Liver (tissue), 9 donors: ENCODE data around the gene SIK3. TPM values are rescaled to one million over a fixed set of nuclear protein-coding genes. Genes with fewer than 3 reads are reported as not detected.

Experiments
- DNase-seq: peaks from one replicate; pipeline ENCODE4 v3.0.0-alpha.2; 2017; ENCODE audit warnings: low spot score
- H3K27ac ChIP-seq, 2 donors: one replicate each; pipeline ENCODE4 v1.7.0; 2013; ENCODE audit warnings: inconsistent platforms in 2 of 2, low read length in 2 of 2, control low read depth in 1 of 2, low read depth in 1 of 2, mild to moderate bottlenecking in 1 of 2
- H3K27me3 ChIP-seq, 4 donors: one replicate each; pipeline versions ENCODE4 v1.6.1 to v1.7.0; 2013; ENCODE audit warnings: low read length in 3 of 4, inconsistent platforms in 1 of 4, mild to moderate bottlenecking in 1 of 4, moderate library complexity in 1 of 4; ENCODE audit not compliant: control insufficient read depth in 4 of 4, insufficient read depth in 4 of 4
- H3K36me3 ChIP-seq, 4 donors: one replicate each; pipeline versions ENCODE4 v1.6.1 to v1.7.0; 2013; ENCODE audit warnings: low read length in 3 of 4, mild to moderate bottlenecking in 3 of 4, low read depth in 1 of 4, moderate library complexity in 1 of 4; ENCODE audit not compliant: control insufficient read depth in 4 of 4, insufficient read depth in 3 of 4
- H3K4me1 ChIP-seq, 4 donors: one replicate each; pipeline versions ENCODE4 v1.6.1 to v1.7.0; 2013; ENCODE audit warnings: low read length in 3 of 4, mild to moderate bottlenecking in 3 of 4, moderate library complexity in 1 of 4; ENCODE audit not compliant: control insufficient read depth in 4 of 4, insufficient read depth in 4 of 4
- H3K4me3 ChIP-seq, 3 donors: one replicate each; pipeline versions ENCODE4 v1.6.1 to v1.7.0; 2013; ENCODE audit warnings: low read length in 3 of 3, control low read depth in 1 of 3, low read depth in 1 of 3, mild to moderate bottlenecking in 1 of 3
- H3K9ac ChIP-seq, 2 donors: one replicate each; pipeline ENCODE4 v1.7.0; 2013; ENCODE audit warnings: low read length in 2 of 2, mild to moderate bottlenecking in 2 of 2, moderate library complexity in 2 of 2, control low read depth in 1 of 2, low read depth in 1 of 2
- H3K9me3 ChIP-seq, 4 donors: one replicate each; pipeline versions ENCODE4 v1.6.1 to v1.7.0; 2013; ENCODE audit warnings: low read length in 3 of 4; ENCODE audit not compliant: control insufficient read depth in 4 of 4
- ATF3 ChIP-seq: IDR thresholded peaks from 2 replicates; pipeline ENCODE4 v1.6.1; 2016; ENCODE audit warnings: antibody characterized with exemption
- CTCF ChIP-seq: fragments of 150-350 bp; IDR thresholded peaks from 2 replicates; pipeline ENCODE4 v1.5.1; 2017; ENCODE audit warnings: improper control_type of control experiment, low read depth, low read length; ENCODE audit not compliant: missing input control
- EGR1 ChIP-seq, 2 donors: IDR thresholded peaks; 2 replicates each; pipeline ENCODE4 v1.6.1; 2016 to 2018; ENCODE audit warnings: antibody characterized with exemption in 2 of 2, low read depth in 2 of 2
- FOXA1 ChIP-seq: IDR thresholded peaks from 2 replicates; pipeline ENCODE4 v1.6.1; 2016; ENCODE audit warnings: antibody characterized with exemption
- FOXA2 ChIP-seq: IDR thresholded peaks from 2 replicates; pipeline ENCODE4 v1.6.1; 2016; ENCODE audit warnings: antibody characterized with exemption
- HNF4A ChIP-seq, 2 donors: conservative IDR thresholded peaks; 2 replicates each; pipeline ENCODE4 v1.6.1; 2016; ENCODE audit warnings: antibody characterized with exemption in 2 of 2, mild to moderate bottlenecking in 2 of 2
- HNF4G ChIP-seq: IDR thresholded peaks from 2 replicates; pipeline ENCODE4 v1.6.1; 2016; ENCODE audit warnings: antibody characterized with exemption
- JUND ChIP-seq, 2 donors: IDR thresholded peaks; 2 replicates each; pipeline ENCODE4 v1.6.1; 2016; ENCODE audit warnings: antibody characterized with exemption in 2 of 2
- MAX ChIP-seq: IDR thresholded peaks from 2 replicates; pipeline ENCODE4 v1.6.1; 2016; ENCODE audit warnings: antibody characterized with exemption
- NR2F2 ChIP-seq: IDR thresholded peaks from 2 replicates; pipeline ENCODE4 v1.6.1; 2016; ENCODE audit warnings: antibody characterized with exemption
- RAD21 ChIP-seq, 2 donors: IDR thresholded peaks; 2 replicates each; pipeline ENCODE4 v1.6.1; 2016; ENCODE audit warnings: antibody characterized with exemption in 2 of 2, mild to moderate bottlenecking in 2 of 2
- RXRA ChIP-seq, 2 donors: IDR thresholded peaks; 2 replicates each; pipeline ENCODE4 v1.6.1; 2017 to 2018; ENCODE audit warnings: antibody characterized with exemption in 2 of 2, mild to moderate bottlenecking in 1 of 2
- TAF1 ChIP-seq: conservative IDR thresholded peaks from 2 replicates; pipeline ENCODE4 v1.6.1; 2016; ENCODE audit warnings: antibody characterized with exemption, mild to moderate bottlenecking
- YY1 ChIP-seq: IDR thresholded peaks from 2 replicates; pipeline ENCODE4 v1.6.1; 2016; ENCODE audit warnings: antibody characterized with exemption, mild to moderate bottlenecking
- WGBS: extraction: QIAGEN DNeasy Blood & Tissue Kit; methylation state at CpG from one replicate; pipeline ENCODE4 v1.1.7; 2013; 5-methylcytosine and 5-hydroxymethylcytosine counted together
- polyA plus RNA-seq, 2 donors: library from polyadenylated mRNA; stranded (reverse) in 1 of 2; unstranded in 1 of 2; fragments of 200-250 nt in 1 of 2; fragments of >200 nt in 1 of 2; fragmentation: Nextera tagmentation in 1 of 2; extraction: Ambion mirVana in 1 of 2; gene quantifications; one replicate each; pipeline versions ENCODE4 v1.2.1 to v1.2.3, GENCODE V29; 2013 to 2015
- total RNA-seq, 2 donors: library from RNA; depleted of rRNA; stranded (reverse); fragments of >200 nt; gene quantifications; one replicate each; pipeline ENCODE4 v1.2.3, GENCODE V29; 2014
- TF ChIP-seq, protein P1 (sequence below): IDR thresholded peaks from 2 replicates; pipeline ENCODE4 v1.6.1; 2016; ENCODE audit warnings: antibody characterized with exemption
- TF ChIP-seq, protein P2 (sequence below): IDR thresholded peaks from 2 replicates; pipeline ENCODE4 v1.6.1; 2016; ENCODE audit warnings: antibody characterized with exemption, mild to moderate bottlenecking
- donor health status: healthy.
- donor health status: healthy.
- donor health status: healthy.
- donor health status: healthy.
- donor health status: healthy.

SIK3 gene
- total and polyA plus RNA-seq, 4 donors, result 6.9 to 52.4 (median 14.4) TPM

- Histone ChIP-seq H3K27ac (no peak overlapping the region), H3K4me1 (peaks cover 0 to 2% (median 0%) of the 10 kb centered on the region in 4 donors), H3K4me3 (no peak overlapping the region), H3K27me3 (no peaks in the 10 kb centered on the region), H3K9me3 (no peaks in the 10 kb centered on the region), H3K9ac (no peak overlapping the region), H3K36me3 (peaks cover 0 to 3% (median under 1%) of the 10 kb centered on the region in 4 donors)
- no peak for DNase-seq
- 87% methylated on average over 5 of the region's 5 CpGs for WGBS
- TF ChIP-seq NR2F2 (no peak), RAD21 (IDR thresholded peaks at IDR 0.05) (no peak), YY1 (no peak), FOXA2 (no peak), ATF3 (no peak), HNF4G (no peak), TAF1 (no peak), RXRA (IDR thresholded peaks at IDR 0.05) (no peak), EGR1 (IDR thresholded peaks at IDR 0.05; ENCODE audit: low read depth in 2 of 2) (no peak), JUND (IDR thresholded peaks at IDR 0.05) (no peak), HNF4A (conservative IDR thresholded peaks at IDR 0.05) (no peak), FOXA1 (no peak), MAX (no peak), CTCF (no peak)
- TF ChIP-seq, protein P1, sequence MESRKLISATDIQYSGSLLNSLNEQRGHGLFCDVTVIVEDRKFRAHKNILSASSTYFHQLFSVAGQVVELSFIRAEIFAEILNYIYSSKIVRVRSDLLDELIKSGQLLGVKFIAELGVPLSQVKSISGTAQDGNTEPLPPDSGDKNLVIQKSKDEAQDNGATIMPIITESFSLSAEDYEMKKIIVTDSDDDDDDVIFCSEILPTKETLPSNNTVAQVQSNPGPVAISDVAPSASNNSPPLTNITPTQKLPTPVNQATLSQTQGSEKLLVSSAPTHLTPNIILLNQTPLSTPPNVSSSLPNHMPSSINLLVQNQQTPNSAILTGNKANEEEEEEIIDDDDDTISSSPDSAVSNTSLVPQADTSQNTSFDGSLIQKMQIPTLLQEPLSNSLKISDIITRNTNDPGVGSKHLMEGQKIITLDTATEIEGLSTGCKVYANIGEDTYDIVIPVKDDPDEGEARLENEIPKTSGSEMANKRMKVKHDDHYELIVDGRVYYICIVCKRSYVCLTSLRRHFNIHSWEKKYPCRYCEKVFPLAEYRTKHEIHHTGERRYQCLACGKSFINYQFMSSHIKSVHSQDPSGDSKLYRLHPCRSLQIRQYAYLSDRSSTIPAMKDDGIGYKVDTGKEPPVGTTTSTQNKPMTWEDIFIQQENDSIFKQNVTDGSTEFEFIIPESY, result no peak
- TF ChIP-seq, protein P2, sequence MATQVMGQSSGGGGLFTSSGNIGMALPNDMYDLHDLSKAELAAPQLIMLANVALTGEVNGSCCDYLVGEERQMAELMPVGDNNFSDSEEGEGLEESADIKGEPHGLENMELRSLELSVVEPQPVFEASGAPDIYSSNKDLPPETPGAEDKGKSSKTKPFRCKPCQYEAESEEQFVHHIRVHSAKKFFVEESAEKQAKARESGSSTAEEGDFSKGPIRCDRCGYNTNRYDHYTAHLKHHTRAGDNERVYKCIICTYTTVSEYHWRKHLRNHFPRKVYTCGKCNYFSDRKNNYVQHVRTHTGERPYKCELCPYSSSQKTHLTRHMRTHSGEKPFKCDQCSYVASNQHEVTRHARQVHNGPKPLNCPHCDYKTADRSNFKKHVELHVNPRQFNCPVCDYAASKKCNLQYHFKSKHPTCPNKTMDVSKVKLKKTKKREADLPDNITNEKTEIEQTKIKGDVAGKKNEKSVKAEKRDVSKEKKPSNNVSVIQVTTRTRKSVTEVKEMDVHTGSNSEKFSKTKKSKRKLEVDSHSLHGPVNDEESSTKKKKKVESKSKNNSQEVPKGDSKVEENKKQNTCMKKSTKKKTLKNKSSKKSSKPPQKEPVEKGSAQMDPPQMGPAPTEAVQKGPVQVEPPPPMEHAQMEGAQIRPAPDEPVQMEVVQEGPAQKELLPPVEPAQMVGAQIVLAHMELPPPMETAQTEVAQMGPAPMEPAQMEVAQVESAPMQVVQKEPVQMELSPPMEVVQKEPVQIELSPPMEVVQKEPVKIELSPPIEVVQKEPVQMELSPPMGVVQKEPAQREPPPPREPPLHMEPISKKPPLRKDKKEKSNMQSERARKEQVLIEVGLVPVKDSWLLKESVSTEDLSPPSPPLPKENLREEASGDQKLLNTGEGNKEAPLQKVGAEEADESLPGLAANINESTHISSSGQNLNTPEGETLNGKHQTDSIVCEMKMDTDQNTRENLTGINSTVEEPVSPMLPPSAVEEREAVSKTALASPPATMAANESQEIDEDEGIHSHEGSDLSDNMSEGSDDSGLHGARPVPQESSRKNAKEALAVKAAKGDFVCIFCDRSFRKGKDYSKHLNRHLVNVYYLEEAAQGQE, result no peak
These were observed 180.6 kb downstream of the SIK3 start for GRCh38 chr11:116917632-116918031.

- TF ChIP-seq FOXA1, result no peak
- TF ChIP-seq RAD21 (IDR thresholded peaks at IDR 0.05), result no peak
- no peak for TF ChIP-seq FOXA2
- TF ChIP-seq JUND (IDR thresholded peaks at IDR 0.05), result no peak
- TF ChIP-seq CTCF, result no peak
- no peak for TF ChIP-seq ATF3
- TF ChIP-seq RXRA (IDR thresholded peaks at IDR 0.05), result no peak
- TF ChIP-seq EGR1 (IDR thresholded peaks at IDR 0.05; ENCODE audit: low read depth in 2 of 2), result no peak
- TF ChIP-seq TAF1, result no peak
- Histone ChIP-seq H3K9ac (no peak overlapping the region), H3K4me3 (no peak overlapping the region), H3K27ac (no peak overlapping the region), H3K4me1 (peaks cover 0 to 3% (median 1%) of the 10 kb centered on the region in 4 donors), H3K27me3 (no peaks in the 10 kb centered on the region), H3K36me3 (peaks cover 0 to 3% (median under 1%) of the 10 kb centered on the region in 4 donors), H3K9me3 (no peaks in the 10 kb centered on the region)
- WGBS, result 98% methylated on average over 12 of the region's 12 CpGs
- no peak for DNase-seq
These were observed 181.3 kb downstream of the SIK3 start for GRCh38 chr11:116916886-116917285.
